GM23338 (cell line): ENCODE results near the gene CDC16. TPM values are rescaled to one million over a fixed set of nuclear protein-coding genes. Genes with fewer than 3 reads are reported as not detected.

Experiments
- ATAC-seq: fragments of 200-7000 bp; cut with Tn5 transposase; 3 replicates; pipeline ENCODE4 v1.9.1; 2020
- DNase-seq: peaks from one replicate; pipeline ENCODE4 v3.0.0-alpha.2; 2015; ENCODE audit warnings: low spot score
- H2AFZ ChIP-seq: fragments of 200-600 bp; sonication (generic); 2 replicates; pipeline ENCODE4 v1.8.0; 2016; ENCODE audit warnings: antibody characterized with exemption, mild to moderate bottlenecking, moderate library complexity
- H3F3A ChIP-seq: fragments of 200-600 bp; sonication (generic); replicated peaks from 2 replicates; pipeline ENCODE4 v1.8.0; 2017; ENCODE audit warnings: antibody characterized with exemption, mixed run types, low read depth
- H3K27ac ChIP-seq: fragments of 200-600 bp; sonication (generic); 2 replicates; pipeline ENCODE4 v1.6.1; 2016; ENCODE audit warnings: low read depth
- H3K27me3 ChIP-seq: fragments of 200-600 bp; sonication (generic); 2 replicates; pipeline ENCODE4 v1.8.0; 2016; ENCODE audit warnings: mild to moderate bottlenecking, mixed run types, moderate library complexity; ENCODE audit not compliant: insufficient read depth
- H3K36me3 ChIP-seq: fragments of 200-600 bp; sonication (generic); 2 replicates; pipeline ENCODE4 v1.8.0; 2016; ENCODE audit warnings: mild to moderate bottlenecking; ENCODE audit not compliant: insufficient read depth
- H3K4me1 ChIP-seq: fragments of 200-600 bp; sonication (generic); 2 replicates; pipeline ENCODE4 v1.8.0; 2016; ENCODE audit warnings: mild to moderate bottlenecking, moderate library complexity; ENCODE audit not compliant: insufficient read depth
- H3K4me2 ChIP-seq: fragments of 200-600 bp; sonication (generic); 2 replicates; pipeline ENCODE4 v1.7.1; 2017; ENCODE audit warnings: mixed run types
- H3K4me3 ChIP-seq: fragments of 200-600 bp; sonication (generic); 2 replicates; pipeline ENCODE4 v1.6.1; 2016; ENCODE audit warnings: mixed run types
- H3K79me2 ChIP-seq: fragments of 200-600 bp; sonication (generic); replicated peaks from 2 replicates; pipeline ENCODE4 v1.8.0; 2017; ENCODE audit warnings: mild to moderate bottlenecking; ENCODE audit not compliant: insufficient read depth
- H3K9me2 ChIP-seq: fragments of 200-600 bp; sonication (generic); 2 replicates; pipeline ENCODE4 v1.8.0; 2017; ENCODE audit not compliant: insufficient read depth
- H4K20me1 ChIP-seq: fragments of 200-600 bp; sonication (generic); replicated peaks from 2 replicates; pipeline ENCODE4 v1.8.0; 2017; ENCODE audit warnings: mild to moderate bottlenecking; ENCODE audit not compliant: insufficient read depth
- H3K27ac Mint-ChIP-seq: 2 replicates; pipeline ENCODE4 v1.8.0; 2020; ENCODE audit warnings: inconsistent platforms, mild to moderate bottlenecking, moderate library complexity, mixed read lengths
- H3K27me3 Mint-ChIP-seq: 3 replicates; pipeline ENCODE4 v1.8.0; 2022; ENCODE audit warnings: low read depth, mild to moderate bottlenecking, moderate library complexity, mixed read lengths, inconsistent platforms; ENCODE audit not compliant: insufficient read depth, poor library complexity
- H3K36me3 Mint-ChIP-seq: 3 replicates; pipeline ENCODE4 v1.8.0; 2021; ENCODE audit warnings: low read depth, mild to moderate bottlenecking, inconsistent platforms, moderate library complexity, mixed read lengths
- H3K4me1 Mint-ChIP-seq: 3 replicates; pipeline ENCODE4 v1.8.0; 2020; ENCODE audit warnings: mild to moderate bottlenecking, inconsistent platforms, mixed read lengths
- H3K4me3 Mint-ChIP-seq: 3 replicates; pipeline ENCODE4 v1.8.0; 2021; ENCODE audit warnings: moderate library complexity, mild to moderate bottlenecking, inconsistent platforms, mixed read lengths
- H3K9me3 Mint-ChIP-seq: 3 replicates; pipeline ENCODE4 v1.8.0; 2020; ENCODE audit warnings: moderate library complexity, mild to moderate bottlenecking, inconsistent platforms, mixed read lengths
- CREB1 ChIP-seq: fragments of 250-450 bp; sonication (Bioruptor Pico); IDR thresholded peaks from 2 replicates; pipeline ENCODE4 v1.5.0; 2020; ENCODE audit warnings: low read depth, mild to moderate bottlenecking, moderate library complexity
- ETS1 ChIP-seq: IDR thresholded peaks from 2 replicates; pipeline ENCODE4 v1.6.1; 2016; ENCODE audit warnings: antibody characterized with exemption
- EZH2 ChIP-seq: fragments of 200-600 bp; sonication (generic); IDR thresholded peaks from one replicate; pipeline ENCODE4 v1.8.0; 2017; ENCODE audit warnings: antibody characterized with exemption, mild to moderate bottlenecking, low read depth; ENCODE audit not compliant: unreplicated experiment
- EZH2phosphoT487 ChIP-seq: fragments of 200-600 bp; sonication (generic); IDR thresholded peaks from one replicate; pipeline ENCODE4 v1.8.1; 2018; ENCODE audit warnings: antibody characterized with exemption; ENCODE audit not compliant: unreplicated experiment
- JUNB ChIP-seq: IDR thresholded peaks from one replicate; pipeline ENCODE4 v1.6.1; 2016; ENCODE audit warnings: antibody characterized with exemption; ENCODE audit not compliant: unreplicated experiment
- POLR2AphosphoS5 ChIP-seq: IDR thresholded peaks from 2 replicates; pipeline ENCODE4 v1.6.1; 2016; ENCODE audit warnings: antibody characterized with exemption, low read depth
- REST ChIP-seq: IDR thresholded peaks from one replicate; pipeline ENCODE4 v1.6.1; 2018; ENCODE audit warnings: antibody characterized with exemption; ENCODE audit not compliant: unreplicated experiment
- STAT1 ChIP-seq: IDR thresholded peaks from one replicate; pipeline ENCODE4 v1.6.1; 2016; ENCODE audit warnings: antibody characterized with exemption; ENCODE audit not compliant: unreplicated experiment
- ZNF331 ChIP-seq: fragments of 250-450 bp; sonication (Bioruptor Pico); IDR thresholded peaks from 2 replicates; pipeline ENCODE4 v1.5.0; 2020; ENCODE audit warnings: low read depth, mild to moderate bottlenecking, moderate library complexity
- ZNF462 ChIP-seq: fragments of 250-450 bp; sonication (Bioruptor Pico); IDR thresholded peaks from 2 replicates; pipeline ENCODE4 v1.5.0; 2020; ENCODE audit warnings: mild to moderate bottlenecking, moderate library complexity
- polyA plus RNA-seq: library from polyadenylated mRNA; unstranded; fragments of >200 nt; fragmentation: Nextera tagmentation; extraction: Ambion mirVana; gene quantifications from 2 replicates; pipeline ENCODE4 v1.2.1, GENCODE V29; 2016
- total RNA-seq: library from RNA; depleted of rRNA; stranded (reverse); fragments of >200 nt; shearing (Covaris generic); gene quantifications from 2 replicates; pipeline ENCODE4 v1.2.3, GENCODE V29; 2014

Gene CDC16
- total and polyA plus RNA-seq, 2 experiments from 2014 or later, result 86.1 to 91.3 TPM

GRCh38 chr13:114231886-114232285 lies 2.8 kb upstream of the CDC16 start (continued):
- TF ChIP-seq EZH2 (no peak), STAT1 (no peak), CREB1 (no peak), ZNF462 (CRISPR knock-in tag) (no peak), ETS1 (no peak), POLR2AphosphoS5 (no peak), EZH2phosphoT487 (no peak)

- DNase-seq (peak; percentile 21), ATAC-seq (no peak)
- H3K79me2 ChIP-seq, result peaks cover 31% of the 10 kb centered on the region
- Mint-ChIP-seq H3K27me3 (peaks cover 11% of the 10 kb centered on the region), H3K4me3 (peak overlapping the region; percentile 93), H3K9me3 (peaks cover 4% of the 10 kb centered on the region), H3K27ac (no peak overlapping the region), H3K4me1 (peaks cover 51% of the 10 kb centered on the region), H3K36me3 (peaks cover 36% of the 10 kb centered on the region)
- no peak overlapping the region for H3K27ac ChIP-seq
- H3K36me3 ChIP-seq, result peaks cover 20% of the 10 kb centered on the region
- no peak overlapping the region for H2AFZ ChIP-seq
- no peaks in the 10 kb centered on the region for H3K9me2 ChIP-seq
- H3K4me3 ChIP-seq, result peak overlapping the region; percentile 60; the same call in 1 of the 2 replicates
- H3K4me1 ChIP-seq, result peaks cover 28% of the 10 kb centered on the region
- peaks cover 9% of the 10 kb centered on the region for H4K20me1 ChIP-seq
- H3K27me3 ChIP-seq, result no peaks in the 10 kb centered on the region
- H3F3A ChIP-seq, result no peaks in the 10 kb centered on the region; the same call in 1 of the 2 replicates
- 0 out of 2 replicates have a peak overlapping the region, but pooled peaks have one; percentile 3 for H3K4me2 ChIP-seq
- TF ChIP-seq JUNB (no peak), EZH2 (no peak), REST (no peak), ZNF331 (CRISPR knock-in tag) (no peak), POLR2AphosphoS5 (no peak), CREB1 (no peak), ETS1 (no peak)
Observed at GRCh38 chr13:114234266-114234644, 442 bp upstream of the CDC16 start.
